GM21515 (cell line): ENCODE data around the gene RSRC2.
"Not testable (repeated sequence)": the region's sequence is repeated elsewhere in the genome, so short reads cannot be mapped to it uniquely, and the experiment has no call there.

ENCODE experiments used
- ATAC-seq: cut with Tn5 transposase; IDR thresholded peaks from one replicate; pipeline ENCODE4 v1.9.1; 2021; ENCODE audit not compliant: unreplicated experiment

RSRC2 gene

GRCh38 chr12:122487807-122488206 is 38.9 kb downstream of the RSRC2 start:
- not testable (repeated sequence) for ATAC-seq

- ATAC-seq, result no peak
Observed at GRCh38 chr12:122486805-122487426, 39.8 kb downstream of the RSRC2 start.

- ATAC-seq, result not testable (repeated sequence)
Observed at GRCh38 chr12:122486360-122486759, 40.4 kb downstream of the RSRC2 start.

- not testable (repeated sequence) for ATAC-seq
Observed at GRCh38 chr12:122484385-122484784, 42.4 kb downstream of the RSRC2 start.

- ATAC-seq, result no peak
Observed at GRCh38 chr12:122483969-122484368, 42.8 kb downstream of the RSRC2 start.

GRCh38 chr12:122481861-122482260 is 44.9 kb downstream of the RSRC2 start:
- no peak for ATAC-seq

GRCh38 chr12:122480753-122481152 is 46.0 kb downstream of the RSRC2 start:
- no peak for ATAC-seq

- no peak for ATAC-seq
Observed at GRCh38 chr12:122474324-122474716, 52.4 kb downstream of the RSRC2 start.

- no peak for ATAC-seq
Observed at GRCh38 chr12:122473543-122474323, 53.0 kb downstream of the RSRC2 start.

- ATAC-seq, result no peak
Observed at GRCh38 chr12:122471324-122472226, 55.2 kb downstream of the RSRC2 start.

- not testable (repeated sequence) for ATAC-seq
Observed at GRCh38 chr12:122470576-122470975, 56.2 kb downstream of the RSRC2 start.

GRCh38 chr12:122469856-122470255 is 56.9 kb downstream of the RSRC2 start:
- not testable (repeated sequence) for ATAC-seq

- no peak for ATAC-seq
Observed at GRCh38 chr12:122467983-122468382, 58.8 kb downstream of the RSRC2 start.

- ATAC-seq, result not testable (repeated sequence)
Observed at GRCh38 chr12:122464317-122465042, 62.3 kb downstream of the RSRC2 start.

GRCh38 chr12:122460641-122461040 is 66.1 kb downstream of the RSRC2 start:
- ATAC-seq, result no peak

- no peak for ATAC-seq
Observed at GRCh38 chr12:122460061-122460460, 66.7 kb downstream of the RSRC2 start.

- no peak for ATAC-seq
Observed at GRCh38 chr12:122459211-122459610, 67.5 kb downstream of the RSRC2 start.

GRCh38 chr12:122458105-122459035 is 68.4 kb downstream of the RSRC2 start:
- no peak for ATAC-seq

GRCh38 chr12:122457627-122458026 is 69.1 kb downstream of the RSRC2 start:
- no peak for ATAC-seq

- no peak for ATAC-seq
Observed at GRCh38 chr12:122454739-122455138, 72.0 kb downstream of the RSRC2 start.
